Esophagus squamous epithelium (tissue), 4 donors: ENCODE results near the gene SPNS2.

Experiments used
- CTCF ChIP-seq, 6 experiments: fragments of 450-650 bp in 4 of 6; fragments of 200-600 bp in 2 of 6; sonication (generic) in 2 of 6; IDR thresholded peaks; one replicate each; pipeline ENCODE4 v1.5.1; 2016 to 2019; ENCODE audit warnings: antibody characterized with exemption in 6 of 6, mild to moderate bottlenecking in 4 of 6, moderate library complexity in 4 of 6
- POLR2A ChIP-seq, 4 donors: fragments of 450-650 bp; IDR thresholded peaks; one replicate each; pipeline ENCODE4 v1.6.1; 2017; ENCODE audit warnings: antibody characterized with exemption in 4 of 4, mild to moderate bottlenecking in 4 of 4, moderate library complexity in 3 of 4

GRCh38 chr17:4490637-4491061, 8.0 kb upstream of the SPNS2 start:
- no peak for TF ChIP-seq CTCF (IDR thresholded peaks at IDR 0.05)
- TF ChIP-seq POLR2A (IDR thresholded peaks at IDR 0.05): no peak
